Stimulated activated effector memory CD8-positive, alpha-beta T cell treated with anti-CD3 and anti-CD28 coated beads, Interleukin-12 subunit alpha, Interleukin-12 subunit beta, amount 100 ng/mL, for 72 hours (primary cell): ENCODE measurements around the gene CENPE.
"Not testable (repeated sequence)": the region's sequence is repeated elsewhere in the genome, so short reads cannot be mapped to it uniquely, and the experiment has no call there.

Experiments
- ATAC-seq: fragments of 150-1000 bp; cut with Tn5 transposase; 2 replicates; pipeline ENCODE4 v1.10.0; 2021
- DNase-seq, 2 donors: peaks; one replicate each; pipeline ENCODE4 v3.0.0; 2021 to 2022; ENCODE audit warnings: low spot score in 2 of 2
- H3K27ac Mint-ChIP-seq: one replicate; pipeline ENCODE4 v1.8.0; 2022; ENCODE audit warnings: mild to moderate bottlenecking, mixed read lengths
- H3K36me3 Mint-ChIP-seq: one replicate; pipeline ENCODE4 v1.8.0; 2022; ENCODE audit warnings: mild to moderate bottlenecking, mixed read lengths
- H3K4me1 Mint-ChIP-seq: one replicate; pipeline ENCODE4 v1.8.0; 2022; ENCODE audit warnings: mixed read lengths
- H3K4me3 Mint-ChIP-seq: one replicate; pipeline ENCODE4 v1.8.0; 2022; ENCODE audit warnings: mild to moderate bottlenecking, mixed read lengths
- H3K9me3 Mint-ChIP-seq: one replicate; pipeline ENCODE4 v1.8.0; 2022; ENCODE audit warnings: mixed read lengths

Gene CENPE, protein sequence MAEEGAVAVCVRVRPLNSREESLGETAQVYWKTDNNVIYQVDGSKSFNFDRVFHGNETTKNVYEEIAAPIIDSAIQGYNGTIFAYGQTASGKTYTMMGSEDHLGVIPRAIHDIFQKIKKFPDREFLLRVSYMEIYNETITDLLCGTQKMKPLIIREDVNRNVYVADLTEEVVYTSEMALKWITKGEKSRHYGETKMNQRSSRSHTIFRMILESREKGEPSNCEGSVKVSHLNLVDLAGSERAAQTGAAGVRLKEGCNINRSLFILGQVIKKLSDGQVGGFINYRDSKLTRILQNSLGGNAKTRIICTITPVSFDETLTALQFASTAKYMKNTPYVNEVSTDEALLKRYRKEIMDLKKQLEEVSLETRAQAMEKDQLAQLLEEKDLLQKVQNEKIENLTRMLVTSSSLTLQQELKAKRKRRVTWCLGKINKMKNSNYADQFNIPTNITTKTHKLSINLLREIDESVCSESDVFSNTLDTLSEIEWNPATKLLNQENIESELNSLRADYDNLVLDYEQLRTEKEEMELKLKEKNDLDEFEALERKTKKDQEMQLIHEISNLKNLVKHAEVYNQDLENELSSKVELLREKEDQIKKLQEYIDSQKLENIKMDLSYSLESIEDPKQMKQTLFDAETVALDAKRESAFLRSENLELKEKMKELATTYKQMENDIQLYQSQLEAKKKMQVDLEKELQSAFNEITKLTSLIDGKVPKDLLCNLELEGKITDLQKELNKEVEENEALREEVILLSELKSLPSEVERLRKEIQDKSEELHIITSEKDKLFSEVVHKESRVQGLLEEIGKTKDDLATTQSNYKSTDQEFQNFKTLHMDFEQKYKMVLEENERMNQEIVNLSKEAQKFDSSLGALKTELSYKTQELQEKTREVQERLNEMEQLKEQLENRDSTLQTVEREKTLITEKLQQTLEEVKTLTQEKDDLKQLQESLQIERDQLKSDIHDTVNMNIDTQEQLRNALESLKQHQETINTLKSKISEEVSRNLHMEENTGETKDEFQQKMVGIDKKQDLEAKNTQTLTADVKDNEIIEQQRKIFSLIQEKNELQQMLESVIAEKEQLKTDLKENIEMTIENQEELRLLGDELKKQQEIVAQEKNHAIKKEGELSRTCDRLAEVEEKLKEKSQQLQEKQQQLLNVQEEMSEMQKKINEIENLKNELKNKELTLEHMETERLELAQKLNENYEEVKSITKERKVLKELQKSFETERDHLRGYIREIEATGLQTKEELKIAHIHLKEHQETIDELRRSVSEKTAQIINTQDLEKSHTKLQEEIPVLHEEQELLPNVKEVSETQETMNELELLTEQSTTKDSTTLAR (N-terminal part only)

GRCh38 chr4:103198111-103198765, at the start of gene CENPE:
Gene CENPE (minus strand): TSS chr4:103198343. CDS start chr4:103198319, 24 bp downstream.
- ATAC-seq (peak; percentile 92), DNase-seq (peak; percentile 84 to 95)
- Mint-ChIP-seq H3K36me3 (peaks cover 24% of the 10 kb centered on the region), H3K4me3 (peak within 1 kb of the TSS; percentile 80), H3K4me1 (peaks cover 11% of the 10 kb centered on the region), H3K27ac (peak within 1 kb of the TSS; percentile 98), H3K9me3 (no peaks in the 10 kb centered on the region)

- no peaks in the 10 kb centered on the region for H3K36me3 Mint-ChIP-seq
- DNase-seq: no peak
- ATAC-seq: no peak
- no peak overlapping the region for H3K27ac Mint-ChIP-seq
- peaks cover 6% of the 10 kb centered on the region for H3K9me3 Mint-ChIP-seq
- no peaks in the 10 kb centered on the region for H3K4me1 Mint-ChIP-seq
- no peak overlapping the region for H3K4me3 Mint-ChIP-seq
These were observed 46.1 kb upstream of the CENPE start for GRCh38 chr4:103244251-103244650.

- not testable (repeated sequence) for H3K4me1 Mint-ChIP-seq, H3K4me3 Mint-ChIP-seq, H3K36me3 Mint-ChIP-seq, ATAC-seq, H3K9me3 Mint-ChIP-seq, H3K27ac Mint-ChIP-seq, DNase-seq
These were observed 32.8 kb upstream of the CENPE start for GRCh38 chr4:103230938-103231337.

GRCh38 chr4:103223556-103223955, 25.4 kb upstream of the CENPE start:
- not testable (repeated sequence) for H3K36me3 Mint-ChIP-seq, ATAC-seq, H3K4me3 Mint-ChIP-seq, H3K4me1 Mint-ChIP-seq, H3K27ac Mint-ChIP-seq, H3K9me3 Mint-ChIP-seq, DNase-seq

GRCh38 chr4:103207673-103208072, 9.5 kb upstream of the CENPE start:
- H3K4me1 Mint-ChIP-seq: no peaks in the 10 kb centered on the region
- no peaks in the 10 kb centered on the region for H3K9me3 Mint-ChIP-seq
- DNase-seq (no peak), ATAC-seq (no peak)
- H3K36me3 Mint-ChIP-seq: no peaks in the 10 kb centered on the region
- H3K4me3 Mint-ChIP-seq: no peak overlapping the region
- H3K27ac Mint-ChIP-seq: no peak overlapping the region

DNA sequence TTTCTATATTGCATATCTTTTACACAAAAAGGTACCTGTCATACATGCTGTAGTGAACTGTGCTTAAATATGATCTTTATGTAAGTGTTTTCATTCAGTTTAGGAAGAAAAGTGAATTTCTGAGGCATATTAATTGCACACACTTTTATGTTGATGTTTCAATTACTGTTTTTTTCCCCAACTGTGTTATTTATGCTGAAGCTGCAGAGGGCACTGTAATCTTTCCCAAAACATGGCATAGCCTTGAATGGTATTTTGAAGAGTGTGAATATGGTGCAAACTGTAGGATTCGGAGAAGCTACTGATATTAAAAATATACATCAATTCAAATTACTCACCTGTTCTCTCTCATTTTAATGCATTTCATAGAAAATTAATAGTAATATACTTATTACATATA, 6.0 kb upstream of the CENPE start:
- Mint-ChIP-seq H3K36me3 (no peaks in the 10 kb centered on the region), H3K4me1 (no peaks in the 10 kb centered on the region), H3K4me3 (no peak overlapping the region), H3K27ac (no peak overlapping the region), H3K9me3 (no peaks in the 10 kb centered on the region)
- no peak for DNase-seq
- no peak for ATAC-seq

DNA sequence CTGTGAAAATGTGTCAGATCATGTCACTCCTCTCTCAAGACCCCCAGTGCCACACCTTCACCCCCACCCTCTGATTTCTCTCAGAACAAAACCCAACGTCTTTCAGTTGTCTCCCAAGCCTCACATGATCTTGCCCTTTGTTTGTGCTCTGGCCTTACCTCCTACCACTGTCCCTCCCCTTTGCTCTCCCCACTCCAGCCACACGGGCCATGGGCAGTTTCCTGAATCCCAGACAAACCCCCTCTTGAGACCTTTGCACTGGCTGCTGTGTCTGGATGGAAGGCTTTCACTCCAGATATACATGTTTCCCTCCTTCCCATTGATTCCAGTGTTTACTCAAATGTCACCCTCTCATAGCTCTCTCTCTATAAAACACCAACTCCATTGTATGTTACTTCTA, 3.6 kb upstream of the CENPE start:
- Mint-ChIP-seq H3K9me3 (no peaks in the 10 kb centered on the region), H3K36me3 (peaks cover 5% of the 10 kb centered on the region), H3K4me1 (peaks cover 11% of the 10 kb centered on the region), H3K27ac (no peak overlapping the region), H3K4me3 (no peak overlapping the region)
- ATAC-seq (no peak), DNase-seq (no peak)

- Mint-ChIP-seq H3K4me1 (peaks cover 11% of the 10 kb centered on the region), H3K27ac (no peak overlapping the region), H3K4me3 (no peak overlapping the region), H3K9me3 (no peaks in the 10 kb centered on the region), H3K36me3 (peaks cover 5% of the 10 kb centered on the region)
- DNase-seq (no peak), ATAC-seq (no peak)
These were observed 3.1 kb upstream of the CENPE start for GRCh38 chr4:103201253-103201652.

DNA sequence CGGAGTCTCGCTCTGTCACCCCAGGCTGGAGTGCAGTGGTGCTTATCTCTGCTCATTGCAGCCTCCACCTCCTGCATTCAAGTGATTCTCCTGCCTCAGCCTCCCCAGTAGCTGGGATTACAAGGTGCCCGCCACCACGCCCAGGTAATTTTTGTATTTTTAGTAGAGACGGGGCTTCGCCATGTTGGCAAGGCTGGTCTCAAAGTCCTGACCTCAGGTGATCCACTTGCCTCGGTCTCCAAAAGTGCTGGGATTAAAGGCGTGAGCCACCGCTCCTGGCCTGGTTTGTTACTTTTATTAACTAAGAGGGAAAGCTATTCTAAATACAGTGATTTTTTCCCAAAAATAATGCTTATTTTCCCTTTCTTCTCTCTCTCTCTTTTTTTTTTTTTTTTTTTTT, 866 bp upstream of the CENPE start:
- Mint-ChIP-seq H3K4me1 (peaks cover 11% of the 10 kb centered on the region), H3K4me3 (peak overlapping the region; percentile 80), H3K36me3 (peaks cover 24% of the 10 kb centered on the region), H3K27ac (peak overlapping the region; percentile 98), H3K9me3 (no peaks in the 10 kb centered on the region)
- no peak for DNase-seq
- ATAC-seq: no peak

DNA sequence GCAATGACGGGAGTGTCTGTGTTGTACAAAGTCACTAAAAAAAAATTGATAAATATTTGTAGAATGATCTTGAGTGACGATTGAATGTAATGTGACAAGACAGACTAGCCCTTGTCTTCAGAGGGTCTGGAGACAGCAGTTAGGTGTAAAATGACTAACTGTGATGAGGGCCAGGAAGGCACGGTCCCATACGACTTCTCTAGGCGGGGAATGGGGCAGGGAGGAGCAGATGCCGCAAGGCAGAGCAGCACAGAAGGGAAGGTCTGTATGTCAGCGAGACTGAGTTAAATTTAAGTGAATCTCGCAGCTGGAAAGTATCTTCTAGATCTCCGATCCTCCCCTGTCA, 405 bp downstream of the CENPE start:
- Mint-ChIP-seq H3K9me3 (no peaks in the 10 kb centered on the region), H3K27ac (peak overlapping the region; percentile 98), H3K4me3 (peak overlapping the region; percentile 80), H3K36me3 (peaks cover 24% of the 10 kb centered on the region), H3K4me1 (peaks cover 11% of the 10 kb centered on the region)
- no peak for DNase-seq
- ATAC-seq: peak; percentile 69

- Mint-ChIP-seq H3K4me1 (peaks cover 11% of the 10 kb centered on the region), H3K9me3 (no peaks in the 10 kb centered on the region), H3K27ac (no peak overlapping the region), H3K36me3 (peaks cover 29% of the 10 kb centered on the region), H3K4me3 (no peak overlapping the region)
- no peak for DNase-seq
- ATAC-seq: no peak
These were observed 4.7 kb downstream of the CENPE start for GRCh38 chr4:103193457-103193856.

GRCh38 chr4:103171006-103171405, 27.1 kb downstream of the CENPE start:
- DNase-seq (no peak), ATAC-seq (no peak)
- H3K36me3 Mint-ChIP-seq: no peaks in the 10 kb centered on the region
- H3K4me3 Mint-ChIP-seq: no peak overlapping the region
- H3K4me1 Mint-ChIP-seq: no peaks in the 10 kb centered on the region
- H3K9me3 Mint-ChIP-seq: peaks cover 7% of the 10 kb centered on the region
- no peak overlapping the region for H3K27ac Mint-ChIP-seq

- H3K36me3 Mint-ChIP-seq, H3K4me1 Mint-ChIP-seq, H3K4me3 Mint-ChIP-seq, H3K9me3 Mint-ChIP-seq, DNase-seq, H3K27ac Mint-ChIP-seq, ATAC-seq: not testable (repeated sequence)
These were observed 28.4 kb downstream of the CENPE start for GRCh38 chr4:103169750-103170149.

DNA sequence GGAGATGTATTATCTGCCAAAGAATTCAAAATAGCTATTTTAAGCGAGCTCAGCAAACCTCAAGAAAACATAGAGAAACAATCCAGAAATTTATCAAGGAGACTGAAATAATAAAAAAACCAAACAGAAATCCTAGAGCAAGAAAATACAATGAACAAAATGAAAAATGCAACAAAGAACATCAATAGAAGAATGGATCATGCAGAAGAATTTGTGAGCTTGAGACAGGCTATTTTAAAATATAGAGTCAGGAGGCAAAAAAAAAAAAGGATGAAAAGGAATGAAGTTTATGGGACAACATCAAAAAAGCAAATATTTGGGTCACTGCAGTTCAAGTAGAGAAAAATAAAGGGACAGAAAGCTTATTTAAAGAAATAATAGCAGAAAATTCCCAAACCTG, 29.1 kb downstream of the CENPE start:
- Mint-ChIP-seq H3K36me3 (no peaks in the 10 kb centered on the region), H3K4me1 (no peaks in the 10 kb centered on the region), H3K27ac (no peak overlapping the region), H3K9me3 (peaks cover 7% of the 10 kb centered on the region), H3K4me3 (no peak overlapping the region)
- DNase-seq (no peak), ATAC-seq (no peak)

DNA sequence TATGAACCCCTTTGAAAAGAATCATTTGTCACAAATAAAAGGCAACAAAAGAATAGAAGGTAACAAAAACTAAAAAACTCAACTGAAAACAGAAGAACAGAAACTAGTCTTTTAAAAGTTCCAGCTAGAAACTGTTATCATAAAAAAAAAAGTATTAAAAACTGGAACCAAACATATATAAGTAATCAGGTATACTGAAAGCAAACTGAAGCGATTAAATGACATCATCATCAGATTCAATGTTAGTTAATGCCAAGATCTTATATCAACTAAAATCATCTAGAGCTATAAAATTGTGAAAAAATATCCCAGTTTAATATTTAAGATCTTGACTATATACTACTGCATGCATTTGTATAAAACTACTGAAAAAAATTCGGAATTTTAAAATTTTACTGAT, 36.0 kb downstream of the CENPE start:
- Mint-ChIP-seq H3K27ac (no peak overlapping the region), H3K4me3 (no peak overlapping the region), H3K36me3 (peaks cover under 1% of the 10 kb centered on the region), H3K4me1 (no peaks in the 10 kb centered on the region), H3K9me3 (no peaks in the 10 kb centered on the region)
- no peak for DNase-seq
- no peak for ATAC-seq
